NCI-H1092 treated with DMSO at 0.1 percent for 48 hours (cell line): ENCODE measurements around the gene ZMIZ1.

Source experiments
- DNase-seq: peaks from one replicate; lab custom pipeline; 2025; lab: John Stamatoyannopoulos, UW

ZMIZ1 gene

GRCh38 chr10:79247373-79248137 is 178.8 kb downstream of the ZMIZ1 start:
- DNase-seq = no peak

GRCh38 chr10:79248341-79249185 is 179.8 kb downstream of the ZMIZ1 start:
- no peak for DNase-seq

- no peak for DNase-seq
These were observed 180.7 kb downstream of the ZMIZ1 start for GRCh38 chr10:79249186-79250121.

GRCh38 chr10:79250259-79250658 is 181.5 kb downstream of the ZMIZ1 start:
- DNase-seq = no peak

GRCh38 chr10:79252450-79252849 is 183.7 kb downstream of the ZMIZ1 start:
- no peak for DNase-seq

- no peak for DNase-seq
These were observed 184.2 kb downstream of the ZMIZ1 start for GRCh38 chr10:79252971-79253370.

- DNase-seq = no peak
These were observed 184.9 kb downstream of the ZMIZ1 start for GRCh38 chr10:79253704-79254103.

- DNase-seq = no peak
These were observed 185.7 kb downstream of the ZMIZ1 start for GRCh38 chr10:79254333-79255006.

GRCh38 chr10:79255007-79255507 is 186.3 kb downstream of the ZMIZ1 start:
- DNase-seq = no peak

- no peak for DNase-seq
These were observed 187.6 kb downstream of the ZMIZ1 start for GRCh38 chr10:79256264-79256806.

GRCh38 chr10:79258894-79259293 is 190.1 kb downstream of the ZMIZ1 start:
- DNase-seq = no peak

GRCh38 chr10:79259834-79260233 is 191.1 kb downstream of the ZMIZ1 start:
- DNase-seq = no peak

- peak; percentile 7 for DNase-seq
These were observed 192.3 kb downstream of the ZMIZ1 start for GRCh38 chr10:79260811-79261740.

GRCh38 chr10:79262131-79262530 is 193.4 kb downstream of the ZMIZ1 start:
- no peak for DNase-seq

- no peak for DNase-seq
These were observed 194.4 kb downstream of the ZMIZ1 start for GRCh38 chr10:79262959-79263746.

GRCh38 chr10:79263939-79264338 is 195.2 kb downstream of the ZMIZ1 start:
- no peak for DNase-seq

- DNase-seq = no peak
These were observed 196.2 kb downstream of the ZMIZ1 start for GRCh38 chr10:79264942-79265341.

- DNase-seq = no peak
These were observed 197.3 kb downstream of the ZMIZ1 start for GRCh38 chr10:79266084-79266483.
